T-helper 2 cell (primary cell): ENCODE results near the gene B3GNT7.
"Not testable (repeated sequence)": the region's sequence is repeated elsewhere in the genome, so short reads cannot be mapped to it uniquely, and the experiment has no call there.

ENCODE experiments used
- DNase-seq, 5 experiments: peaks; one replicate each; pipeline versions ENCODE4 v3.0.0 to v3.0.0-alpha.2; 2012 to 2022
- total RNA-seq, 2 donors: gene quantifications; one replicate each; lab custom pipeline; 2026; lab: John Stamatoyannopoulos, UW

The B3GNT7 gene, protein sequence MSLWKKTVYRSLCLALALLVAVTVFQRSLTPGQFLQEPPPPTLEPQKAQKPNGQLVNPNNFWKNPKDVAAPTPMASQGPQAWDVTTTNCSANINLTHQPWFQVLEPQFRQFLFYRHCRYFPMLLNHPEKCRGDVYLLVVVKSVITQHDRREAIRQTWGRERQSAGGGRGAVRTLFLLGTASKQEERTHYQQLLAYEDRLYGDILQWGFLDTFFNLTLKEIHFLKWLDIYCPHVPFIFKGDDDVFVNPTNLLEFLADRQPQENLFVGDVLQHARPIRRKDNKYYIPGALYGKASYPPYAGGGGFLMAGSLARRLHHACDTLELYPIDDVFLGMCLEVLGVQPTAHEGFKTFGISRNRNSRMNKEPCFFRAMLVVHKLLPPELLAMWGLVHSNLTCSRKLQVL
- 0 to 0.13 reads per million in 2 donors for total RNA-seq

GRCh38 chr2:231395188-231396057, at the start of gene B3GNT7:
Gene B3GNT7 (plus strand): TSS chr2:231395710. CDS start chr2:231395804, 94 bp downstream.
- DNase-seq: no peak

DNA sequence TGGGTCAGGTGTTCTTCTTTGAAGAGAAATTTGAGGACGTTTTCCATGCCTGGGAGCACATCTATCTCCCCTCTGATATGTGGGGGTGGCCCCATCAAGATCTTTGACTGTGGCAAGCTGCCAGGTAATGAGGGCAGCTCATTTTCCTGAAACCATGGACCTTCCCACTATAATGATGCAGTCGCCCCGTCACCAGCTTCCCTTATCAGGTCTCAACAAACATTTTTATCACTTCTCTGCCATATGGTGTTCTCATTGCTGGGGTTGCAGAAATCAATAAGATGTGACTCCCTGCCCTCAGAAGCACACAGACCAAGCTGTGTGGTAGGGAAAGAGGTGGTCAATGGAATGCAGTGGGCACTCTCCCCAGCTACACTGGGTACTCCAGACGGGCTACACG, 48.4 kb upstream of the B3GNT7 start:
- DNase-seq: no peak

GRCh38 chr2:231347638-231348037, 47.9 kb upstream of the B3GNT7 start:
- DNase-seq: no peak

DNA sequence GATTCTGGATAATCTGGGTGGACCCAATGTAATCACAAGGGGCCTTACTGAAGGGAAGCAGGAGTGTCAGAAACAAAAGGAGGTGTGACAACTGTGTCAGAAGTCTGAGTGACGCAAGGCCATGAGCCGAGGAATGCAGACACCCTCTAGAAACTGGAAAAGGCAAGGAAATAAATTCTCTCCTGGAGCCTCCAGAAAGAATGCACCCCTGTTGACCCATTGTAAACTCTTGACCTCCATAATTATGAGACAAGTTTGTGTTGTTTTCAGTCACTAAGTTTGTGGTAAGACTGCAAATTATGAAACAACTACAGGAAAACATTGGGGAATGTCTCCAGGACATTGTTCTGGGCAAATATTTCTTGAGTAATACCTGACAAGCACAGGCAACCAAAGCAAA, 47.3 kb upstream of the B3GNT7 start:
- no peak for DNase-seq

DNA sequence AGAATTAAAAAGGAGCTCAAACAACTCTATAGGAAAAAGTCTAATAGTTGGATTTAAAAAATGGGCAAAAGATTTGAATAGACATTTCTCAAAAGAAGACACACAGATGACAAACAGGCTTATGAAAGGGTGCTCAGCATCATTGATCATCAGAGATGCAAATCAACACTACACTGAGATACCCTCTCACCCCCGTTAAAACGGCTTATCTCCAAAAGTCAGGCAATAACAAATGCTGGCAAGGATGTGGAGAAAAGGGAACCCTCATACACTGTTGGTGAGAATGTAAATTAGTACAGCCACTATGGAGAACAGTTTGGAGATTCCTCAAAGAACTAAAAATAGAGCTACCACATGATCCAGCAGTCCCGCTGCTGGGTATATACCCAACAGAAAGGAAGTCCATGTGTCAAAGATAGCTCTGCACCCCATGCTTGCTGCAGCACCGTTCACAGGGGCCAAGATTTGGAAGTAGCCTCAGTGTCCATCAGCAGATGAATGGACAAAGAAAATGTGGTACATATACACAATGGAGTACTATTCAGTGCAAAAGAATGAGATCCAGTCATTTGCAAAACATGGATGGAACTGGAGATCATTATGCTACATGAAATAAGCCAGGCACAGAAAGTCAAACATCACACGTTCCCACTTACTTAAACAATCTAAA, 46.7 kb upstream of the B3GNT7 start:
- DNase-seq: no peak

DNA sequence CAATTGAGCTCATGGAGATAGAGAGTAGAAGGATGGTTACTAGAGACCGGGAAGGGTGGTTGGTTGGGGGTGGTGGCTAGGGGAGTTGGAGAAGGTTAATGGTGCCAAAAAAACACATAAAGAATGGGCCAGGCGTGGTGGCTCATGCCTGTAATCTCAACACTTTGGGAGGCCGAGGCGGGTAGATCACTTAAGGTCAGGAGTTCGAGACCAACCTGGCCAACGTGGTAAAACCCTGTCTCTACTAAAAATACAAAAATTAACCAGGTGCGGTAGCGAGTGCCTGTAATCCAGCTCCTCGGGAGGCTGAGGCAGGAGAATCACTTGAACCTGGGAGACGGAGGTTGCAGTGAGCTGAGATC, 46.2 kb upstream of the B3GNT7 start:
- not testable (repeated sequence) for DNase-seq

- no peak for DNase-seq
Measured at GRCh38 chr2:231351648-231352047, 43.9 kb upstream of the B3GNT7 start.

DNA sequence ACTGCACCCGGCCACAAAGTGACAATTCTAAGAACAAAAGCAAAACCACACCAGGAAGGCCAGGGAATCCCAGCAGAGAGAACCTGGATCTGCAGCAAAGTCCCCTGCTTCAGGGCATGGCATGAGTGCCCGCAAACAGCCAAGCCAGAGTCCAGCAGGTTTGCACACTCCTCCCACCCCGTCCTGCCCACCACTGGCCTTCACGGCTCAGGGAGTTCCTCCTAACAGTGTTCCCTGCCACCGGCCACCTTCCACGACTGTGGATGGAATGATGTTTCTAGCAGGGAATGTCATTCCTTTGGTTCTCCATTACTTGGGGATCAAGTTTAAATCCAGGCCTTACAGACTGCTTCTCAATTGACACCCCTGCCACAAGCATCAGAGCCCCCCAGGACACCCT, 42.0 kb upstream of the B3GNT7 start:
- no peak for DNase-seq

DNA sequence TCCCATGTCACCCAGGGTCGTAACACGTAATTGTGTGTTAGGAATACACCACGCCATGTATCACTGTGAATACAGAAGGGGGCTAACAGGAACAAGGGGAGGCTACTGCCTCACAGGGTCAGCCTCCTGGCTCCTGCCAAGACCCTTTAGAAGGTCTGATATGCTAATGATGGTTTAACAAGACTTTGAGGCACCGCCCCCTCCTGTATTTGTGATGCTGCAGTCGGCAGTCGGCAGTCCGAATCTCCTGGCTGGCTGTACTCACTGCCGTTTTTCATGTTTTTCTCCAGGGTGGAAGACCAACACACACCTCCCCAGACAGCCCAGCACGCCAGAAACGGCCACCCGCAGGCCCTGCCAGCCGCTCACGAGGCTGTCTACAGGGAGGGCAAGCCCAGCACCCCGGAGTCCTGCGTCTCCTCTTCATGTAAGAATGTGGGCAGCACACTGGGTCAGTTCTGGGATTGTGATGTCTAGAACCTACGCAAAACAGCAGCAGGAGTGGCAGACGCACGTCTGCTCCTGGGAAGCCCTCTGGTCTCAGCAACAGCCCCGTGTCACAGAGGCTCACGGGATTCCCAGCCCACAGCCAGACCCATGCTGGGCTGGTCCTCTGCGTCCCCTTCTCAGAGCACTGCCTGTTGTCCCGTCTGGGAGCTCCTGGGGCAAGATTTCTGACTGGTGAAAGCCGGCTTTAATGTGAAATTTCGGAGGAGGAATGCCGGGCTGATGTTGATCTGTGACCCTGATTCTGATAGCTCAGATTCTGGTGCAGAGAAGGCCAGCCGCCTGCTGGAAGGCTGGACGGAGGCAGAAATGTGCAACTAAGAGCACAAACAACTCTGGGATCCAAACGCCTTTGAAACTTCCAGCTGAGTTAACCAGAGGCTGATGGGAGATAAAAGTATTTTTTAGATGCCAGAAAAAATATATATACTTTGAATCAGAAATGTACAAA, 39.7 kb upstream of the B3GNT7 start:
- DNase-seq: no peak

DNA sequence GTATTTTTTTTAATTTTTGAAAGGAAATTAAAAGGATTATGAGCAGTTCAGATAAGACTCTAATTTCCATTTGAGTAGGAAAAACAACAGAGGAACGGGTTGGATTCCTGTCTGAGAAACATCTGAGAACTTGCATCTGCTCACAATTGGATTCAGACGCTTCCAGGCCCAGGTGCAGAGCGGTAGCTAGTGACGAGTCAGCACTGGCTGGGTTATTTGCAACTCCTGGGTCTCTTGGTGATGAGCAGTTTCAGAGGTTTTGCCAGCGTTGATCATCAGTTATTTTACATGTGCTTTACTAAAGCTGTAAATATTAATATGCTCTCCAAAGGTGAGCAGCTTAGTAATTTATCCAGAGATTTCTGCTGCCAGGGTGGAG, 39.1 kb upstream of the B3GNT7 start:
- no peak for DNase-seq

GRCh38 chr2:231357048-231357447, 38.5 kb upstream of the B3GNT7 start:
- no peak for DNase-seq

DNA sequence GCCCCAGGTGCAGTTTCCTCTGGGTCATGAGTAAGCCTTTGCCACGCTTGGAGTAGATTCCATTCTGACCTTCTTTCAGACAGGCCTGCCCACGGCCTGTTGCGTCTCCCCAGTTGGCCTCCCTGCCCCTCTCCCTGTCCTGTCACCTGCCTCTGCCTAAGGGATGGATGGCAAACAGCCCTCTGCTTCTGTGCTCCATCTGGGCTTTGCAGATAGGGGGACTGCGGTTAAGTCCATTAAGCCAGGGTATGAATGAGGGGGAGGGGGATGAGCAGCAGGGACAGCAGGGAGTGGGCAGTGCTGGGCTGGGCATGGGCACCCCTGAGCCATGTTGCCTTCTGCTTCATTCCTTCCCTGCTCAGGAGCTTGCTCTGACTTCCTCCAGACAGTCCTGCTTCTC, 37.6 kb upstream of the B3GNT7 start:
- no peak for DNase-seq

DNA sequence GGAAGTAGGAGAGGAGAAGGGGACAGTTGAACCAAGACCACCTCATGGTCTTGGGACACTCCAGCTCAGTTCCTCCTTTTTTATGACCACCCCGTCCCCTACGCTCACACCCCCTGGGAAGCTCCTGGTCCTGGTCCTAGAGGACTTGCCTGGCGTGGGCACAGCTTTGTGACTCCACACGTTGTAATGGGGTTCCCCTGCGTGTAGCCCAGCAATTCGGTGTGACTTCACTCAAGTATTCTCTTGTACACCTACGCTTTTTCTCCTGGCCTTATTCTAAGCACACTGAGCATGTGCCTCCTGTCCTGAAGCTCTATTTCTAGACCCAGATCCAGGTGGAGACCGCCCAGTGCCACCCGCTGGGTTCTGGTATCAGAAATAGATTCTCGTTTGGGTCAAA, 36.1 kb upstream of the B3GNT7 start:
- no peak for DNase-seq

DNA sequence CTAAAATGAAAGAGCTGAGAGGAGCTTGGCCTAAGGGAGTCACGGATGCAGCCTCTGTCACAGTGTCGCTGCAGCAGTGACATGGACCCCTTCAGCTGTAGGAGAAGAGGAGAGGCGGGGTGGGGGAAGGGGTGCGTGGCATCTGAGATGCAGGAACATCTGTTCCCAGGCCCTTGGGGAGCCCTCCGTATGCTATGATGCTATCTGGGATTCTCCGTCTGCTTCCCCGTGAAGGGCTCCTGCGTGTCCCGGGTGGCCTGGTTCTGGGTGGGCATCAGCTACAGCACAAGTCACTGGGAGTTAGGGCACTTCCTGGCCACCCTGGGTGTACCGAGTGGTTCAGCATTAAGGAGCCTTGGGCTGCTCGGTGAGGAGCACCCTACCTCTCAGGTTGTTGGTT, 35.6 kb upstream of the B3GNT7 start:
- no peak for DNase-seq

DNA sequence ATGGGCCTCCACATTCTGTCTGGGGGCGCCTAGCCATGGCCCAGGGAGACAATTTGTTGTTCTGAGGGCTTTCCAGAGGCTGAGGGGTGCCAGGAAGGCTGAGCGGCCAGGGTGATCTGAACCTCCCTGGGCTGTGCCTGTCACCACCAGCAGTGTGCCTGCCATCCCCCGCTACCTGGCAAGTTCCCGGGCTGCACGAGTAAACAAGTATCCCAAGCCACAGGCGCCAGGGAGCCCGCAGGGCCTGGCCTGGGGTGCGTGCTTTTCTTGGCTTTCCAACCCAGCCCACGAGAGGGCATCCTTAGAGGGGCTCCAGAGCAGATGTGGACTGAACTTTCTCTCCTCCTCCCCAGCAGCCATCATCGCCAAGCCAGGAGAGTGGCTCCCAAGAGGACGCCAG, 35.1 kb upstream of the B3GNT7 start:
- no peak for DNase-seq

GRCh38 chr2:231360881-231361371, 34.6 kb upstream of the B3GNT7 start:
- DNase-seq: no peak

- peak in 1 of 5 experiments; percentile 52 for DNase-seq
Measured at GRCh38 chr2:231361701-231362554, 33.6 kb upstream of the B3GNT7 start.

DNA sequence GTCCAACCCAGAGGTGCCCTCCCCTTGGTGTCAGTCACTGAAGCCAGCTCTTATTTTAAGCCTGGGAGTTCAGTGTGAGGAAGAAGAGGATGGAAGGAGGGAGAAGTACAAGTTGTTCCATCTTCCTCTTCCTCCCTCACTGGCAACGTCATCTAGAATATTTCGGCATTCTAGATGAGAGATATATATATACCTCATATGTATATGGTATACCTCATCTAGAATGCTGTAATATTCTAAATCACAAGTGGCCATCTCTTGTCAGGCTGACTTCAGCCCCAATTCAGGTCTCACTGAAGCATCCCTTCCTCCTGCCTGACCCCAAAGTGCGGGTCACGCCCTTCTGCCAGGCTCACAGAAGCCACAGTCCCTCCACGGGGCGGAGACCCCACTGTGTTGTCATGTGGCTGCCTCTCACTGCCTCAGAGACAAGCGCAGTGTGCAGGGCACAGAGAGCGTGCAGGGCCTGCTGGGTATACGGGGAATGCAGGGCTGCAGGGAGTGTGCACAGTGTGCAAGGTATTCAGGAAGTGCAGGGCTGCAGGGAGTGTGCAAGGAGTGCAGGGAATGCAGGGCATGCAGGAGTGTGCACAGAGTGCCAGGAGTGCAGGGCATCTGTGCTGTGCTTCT, 32.8 kb upstream of the B3GNT7 start:
- no peak for DNase-seq

GRCh38 chr2:231364061-231364460, 31.4 kb upstream of the B3GNT7 start:
- no peak for DNase-seq
